ENCODE data around the gene C1QTNF1. TPM values are rescaled to one million over a fixed set of nuclear protein-coding genes. Genes with fewer than 3 reads are reported as not detected.
A peak's percentile ranks its signal among the peaks of the same experiment; 100 is the strongest.

C1QTNF1 gene
- total RNA-seq, 2 experiments from 2014 or later, result not detected

DNA sequence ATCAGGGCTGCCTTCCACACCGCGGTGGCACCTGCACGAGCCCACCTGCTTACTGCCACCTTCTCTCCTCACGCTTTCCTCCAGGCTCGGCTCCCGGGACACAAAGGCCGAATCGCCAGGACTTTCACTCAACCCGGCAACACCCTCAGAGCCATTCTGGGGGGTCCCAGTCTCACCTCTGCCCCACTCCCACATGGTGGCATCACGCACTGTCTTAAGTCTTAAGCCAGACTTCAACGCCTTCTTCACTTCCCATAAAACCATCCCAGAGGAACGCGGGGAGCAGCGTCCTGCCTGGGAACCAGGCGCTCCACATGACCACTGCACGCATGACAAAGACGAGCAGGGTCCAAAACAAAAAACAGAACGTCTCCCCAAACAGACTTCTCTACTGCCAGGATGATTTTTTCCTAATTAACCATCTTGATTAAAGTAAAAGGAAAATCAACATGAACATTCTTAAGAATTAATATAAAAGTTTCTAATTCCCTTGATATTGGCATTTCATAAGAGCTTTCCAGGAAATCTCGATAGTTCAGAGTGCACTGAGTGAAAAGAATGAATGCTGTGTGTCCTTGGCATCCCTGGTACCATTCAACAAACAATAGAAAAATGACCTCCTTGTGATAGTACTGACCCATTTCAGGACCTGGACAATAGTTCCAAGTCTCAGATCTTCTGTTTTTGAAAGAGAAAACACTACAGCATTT is 17.0 kb upstream of the C1QTNF1 start:
- Histone ChIP-seq H3K4me2 (ENCODE audit: low read length) (peak overlapping the region; percentile 96), H2AFZ (ENCODE audit: low read length) (no peak overlapping the region), H3K4me3 (ENCODE audit: low read depth, low read length, poor library complexity, severe bottlenecking) (no peak overlapping the region), H3K4me1 (ENCODE audit: insufficient read depth, low read length, poor library complexity, severe bottlenecking) (peaks cover 23% of the 10 kb centered on the region), H3K9me3 (ENCODE audit: low read length) (no peaks in the 10 kb centered on the region), H3K79me2 (ENCODE audit: insufficient read depth, low read depth, low read length) (peaks cover 25% of the 10 kb centered on the region), H3K27ac (ENCODE audit: low read depth, low read length, poor library complexity, severe bottlenecking) (no peak overlapping the region), H3K9me2 (ENCODE audit: insufficient read depth, low read length) (no peaks in the 10 kb centered on the region), H4K20me1 (ENCODE audit: insufficient read depth, low read length) (0 out of 2 replicates have a peak, but pooled peaks cover 3% of the 10 kb centered on the region), H3K36me3 (ENCODE audit: insufficient read depth, low read length) (peaks cover 7% of the 10 kb centered on the region; the same call in 1 of the 2 replicates)
- intact Hi-C loops (cut with micrococcal nuclease; ENCODE audit: unreplicated experiment), result no loop called here
- DNase-seq (ENCODE audit: low spot score), result no peak
- ChIA-PET POLR2A (no interaction called here), CTCF (ENCODE audit: unreplicated experiment) (no interaction called here)
- no TSS peak for BruUV-seq (replicated peaks)
- no peak for TF ChIP-seq EZH2phosphoT487 (IDR thresholded peaks at IDR 0.05; ENCODE audit: borderline replicate concordance, low read depth, low read length)
- TF ChIP-seq, protein P1, sequence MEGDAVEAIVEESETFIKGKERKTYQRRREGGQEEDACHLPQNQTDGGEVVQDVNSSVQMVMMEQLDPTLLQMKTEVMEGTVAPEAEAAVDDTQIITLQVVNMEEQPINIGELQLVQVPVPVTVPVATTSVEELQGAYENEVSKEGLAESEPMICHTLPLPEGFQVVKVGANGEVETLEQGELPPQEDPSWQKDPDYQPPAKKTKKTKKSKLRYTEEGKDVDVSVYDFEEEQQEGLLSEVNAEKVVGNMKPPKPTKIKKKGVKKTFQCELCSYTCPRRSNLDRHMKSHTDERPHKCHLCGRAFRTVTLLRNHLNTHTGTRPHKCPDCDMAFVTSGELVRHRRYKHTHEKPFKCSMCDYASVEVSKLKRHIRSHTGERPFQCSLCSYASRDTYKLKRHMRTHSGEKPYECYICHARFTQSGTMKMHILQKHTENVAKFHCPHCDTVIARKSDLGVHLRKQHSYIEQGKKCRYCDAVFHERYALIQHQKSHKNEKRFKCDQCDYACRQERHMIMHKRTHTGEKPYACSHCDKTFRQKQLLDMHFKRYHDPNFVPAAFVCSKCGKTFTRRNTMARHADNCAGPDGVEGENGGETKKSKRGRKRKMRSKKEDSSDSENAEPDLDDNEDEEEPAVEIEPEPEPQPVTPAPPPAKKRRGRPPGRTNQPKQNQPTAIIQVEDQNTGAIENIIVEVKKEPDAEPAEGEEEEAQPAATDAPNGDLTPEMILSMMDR (conservative IDR thresholded peaks at IDR 0.05; ENCODE audit: low read length), result no peak

DNA sequence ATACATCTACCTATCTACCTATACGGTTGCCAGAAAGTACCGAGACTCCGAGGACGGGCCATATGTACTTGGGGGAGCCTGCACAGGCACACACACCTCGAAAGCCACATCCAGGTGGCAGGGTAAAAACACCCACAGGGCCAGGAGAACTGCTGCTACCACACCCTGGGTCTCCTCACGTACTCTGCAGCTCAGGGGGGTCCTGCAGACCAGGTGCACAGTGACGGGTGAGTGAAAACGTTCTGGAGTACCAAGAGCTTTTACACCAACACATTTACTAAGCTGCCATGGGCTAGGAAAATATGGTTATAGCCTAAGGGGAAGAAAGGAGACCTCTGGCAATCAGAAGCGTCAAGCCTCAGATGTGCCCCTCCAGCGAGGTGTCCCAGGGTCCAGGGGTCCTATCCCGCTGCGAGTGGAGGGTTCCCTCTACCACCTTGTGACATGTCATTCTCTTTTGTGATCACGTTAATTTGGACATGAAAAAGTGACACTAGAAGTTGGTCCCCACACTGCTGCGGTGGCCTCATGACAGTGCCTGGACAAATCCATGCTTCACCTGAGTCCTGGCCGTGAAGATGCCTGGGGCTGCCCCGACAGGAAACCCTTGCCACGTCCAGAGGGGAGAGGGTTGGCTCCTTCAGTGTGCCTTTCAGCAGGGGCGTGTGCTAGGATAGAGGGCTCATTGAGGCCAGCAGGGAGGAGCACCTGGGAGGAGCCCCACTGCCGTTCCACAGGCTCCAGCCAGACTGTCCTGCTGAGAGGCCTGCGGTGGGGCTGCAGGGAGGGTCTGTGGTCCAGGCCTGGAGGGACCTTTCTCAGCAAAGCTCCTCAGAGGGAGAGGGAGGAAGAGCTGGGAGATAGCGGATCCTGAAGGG is 16.2 kb upstream of the C1QTNF1 start:
- POLR2A ChIA-PET, result interaction anchor here (0.5 kb wide), 1 partner anchor 94 kb away, joined by 5 read pairs; no protein-coding TSS in a partner anchor
- BruUV-seq (replicated peaks), result no TSS peak
- Histone ChIP-seq H3K4me3 (ENCODE audit: low read depth, low read length, poor library complexity, severe bottlenecking) (peak overlapping the region; percentile 85), H3K9me2 (ENCODE audit: insufficient read depth, low read length) (no peaks in the 10 kb centered on the region), H4K20me1 (ENCODE audit: insufficient read depth, low read length) (0 out of 2 replicates have a peak, but pooled peaks cover 3% of the 10 kb centered on the region), H3K27ac (ENCODE audit: low read depth, low read length, poor library complexity, severe bottlenecking) (no peak overlapping the region), H3K9me3 (ENCODE audit: low read length) (no peaks in the 10 kb centered on the region), H3K79me2 (ENCODE audit: insufficient read depth, low read depth, low read length) (peaks cover 25% of the 10 kb centered on the region), H3K4me1 (ENCODE audit: insufficient read depth, low read length, poor library complexity, severe bottlenecking) (peaks cover 23% of the 10 kb centered on the region), H3K36me3 (ENCODE audit: insufficient read depth, low read length) (peaks cover 4% of the 10 kb centered on the region; the same call in 1 of the 2 replicates), H2AFZ (ENCODE audit: low read length) (no peak overlapping the region), H3K4me2 (ENCODE audit: low read length) (peak overlapping the region; percentile 96)
- intact Hi-C loops (cut with micrococcal nuclease; ENCODE audit: unreplicated experiment), result no loop called here
- CTCF ChIA-PET (ENCODE audit: unreplicated experiment), result no interaction called here
- DNase-seq (ENCODE audit: low spot score), result no peak
- TF ChIP-seq EZH2phosphoT487 (IDR thresholded peaks at IDR 0.05; ENCODE audit: borderline replicate concordance, low read depth, low read length), result no peak
- TF ChIP-seq, protein P1 (conservative IDR thresholded peaks at IDR 0.05; ENCODE audit: low read length), result no peak
